ENCODE results near the gene SYCP2. TPM values are rescaled to one million over a fixed set of nuclear protein-coding genes. Genes with fewer than 3 reads are reported as not detected.

SYCP2 gene
- total and polyA plus RNA-seq, 11 donors: 0.59 to 2.6 (median 1.1) TPM

GRCh38 chr20:59813948-59814839 lies 119.2 kb downstream of the SYCP2 start:
- 62 to 74% (median 73%) methylated on average over 21 of the region's 21 CpGs for WGBS, 4 donors
- DNase-seq: peak in 1 of 5 donors; percentile 14
- peak in 1 of 4 donors; percentile 24 for ATAC-seq

More at GRCh38 chr20:59813948-59814839, 119.2 kb downstream of the SYCP2 start:
- intact Hi-C loops (cut with DNase I): no loop called here
- no peaks in the 10 kb centered on the region for H3K27me3 ChIP-seq
- H3K36me3 ChIP-seq: no peaks in the 10 kb centered on the region
- H3K4me1 ChIP-seq: peaks cover 0 to 7% (median 0%) of the 10 kb centered on the region in 12 donors
- no peak overlapping the region for H3K4me3 ChIP-seq
- no peak overlapping the region for H3K27ac ChIP-seq
- H3K9me3 ChIP-seq: no peaks in the 10 kb centered on the region
- TF ChIP-seq, protein P1, sequence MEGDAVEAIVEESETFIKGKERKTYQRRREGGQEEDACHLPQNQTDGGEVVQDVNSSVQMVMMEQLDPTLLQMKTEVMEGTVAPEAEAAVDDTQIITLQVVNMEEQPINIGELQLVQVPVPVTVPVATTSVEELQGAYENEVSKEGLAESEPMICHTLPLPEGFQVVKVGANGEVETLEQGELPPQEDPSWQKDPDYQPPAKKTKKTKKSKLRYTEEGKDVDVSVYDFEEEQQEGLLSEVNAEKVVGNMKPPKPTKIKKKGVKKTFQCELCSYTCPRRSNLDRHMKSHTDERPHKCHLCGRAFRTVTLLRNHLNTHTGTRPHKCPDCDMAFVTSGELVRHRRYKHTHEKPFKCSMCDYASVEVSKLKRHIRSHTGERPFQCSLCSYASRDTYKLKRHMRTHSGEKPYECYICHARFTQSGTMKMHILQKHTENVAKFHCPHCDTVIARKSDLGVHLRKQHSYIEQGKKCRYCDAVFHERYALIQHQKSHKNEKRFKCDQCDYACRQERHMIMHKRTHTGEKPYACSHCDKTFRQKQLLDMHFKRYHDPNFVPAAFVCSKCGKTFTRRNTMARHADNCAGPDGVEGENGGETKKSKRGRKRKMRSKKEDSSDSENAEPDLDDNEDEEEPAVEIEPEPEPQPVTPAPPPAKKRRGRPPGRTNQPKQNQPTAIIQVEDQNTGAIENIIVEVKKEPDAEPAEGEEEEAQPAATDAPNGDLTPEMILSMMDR (IDR thresholded peaks at IDR 0.05): no peak
- no peak for TF ChIP-seq POLR2A (IDR thresholded peaks at IDR 0.05)

Other genes with a start within 250 kb of the SYCP2 start
- gene PPP1R3D, start 6.7 kb upstream of the SYCP2 start, total RNA-seq: 10 to 100 TPM in 8 of 9 donors, 1 to 10 TPM in 1; 9.1 to 14.7 (median 12.7) TPM
- gene PPP1R3D, start 6.7 kb upstream of the SYCP2 start, polyA plus RNA-seq: 1 to 10 TPM; 5.6 to 5.8 TPM
- gene FAM217B, start 6.8 kb upstream of the SYCP2 start, total RNA-seq: 10 to 100 TPM; 16.7 to 38.0 (median 26.4) TPM
- 1 to 10 TPM; 5.8 to 6.3 TPM for gene FAM217B, start 6.8 kb upstream of the SYCP2 start, polyA plus RNA-seq
- 1 to 10 TPM in 4 of 9 donors, under 1 TPM in 5; 0.47 to 2.0 (median 0.98) TPM for gene CDH26, start 24.8 kb upstream of the SYCP2 start, total RNA-seq
- gene CDH26, start 24.8 kb upstream of the SYCP2 start, polyA plus RNA-seq: 1 to 10 TPM in 1 of 2 donors, under 1 TPM in 1; 0.30 to 1.3 TPM

All from heart left ventricle (tissue), 16 donors.